PC-9 (cell line): ENCODE measurements around the gene CACHD1.

Source experiments
- CTCF ChIP-seq: fragments of 200-600 bp; sonication (generic); conservative IDR thresholded peaks from 2 replicates; pipeline ENCODE4 v1.6.1; 2017; ENCODE audit warnings: mixed run types, antibody characterized with exemption, mild to moderate bottlenecking, moderate library complexity
- EZH2 ChIP-seq: fragments of 200-600 bp; sonication (generic); IDR thresholded peaks from 2 replicates; pipeline ENCODE4 v1.8.0; 2017; ENCODE audit warnings: antibody characterized with exemption, low read depth

- TF ChIP-seq CTCF (no peak), EZH2 (no peak)
These were observed 4.9 kb downstream of the CACHD1 start for GRCh38 chr1:64474665-64475439.
